Measurements from ENCODE around the gene SLC7A8. TPM values are rescaled to one million over a fixed set of nuclear protein-coding genes. Genes with fewer than 3 reads are reported as not detected.

Gene SLC7A8
- total RNA-seq, 2 donors from 2014 or later = 18.4 to 28.0 TPM

DNA sequence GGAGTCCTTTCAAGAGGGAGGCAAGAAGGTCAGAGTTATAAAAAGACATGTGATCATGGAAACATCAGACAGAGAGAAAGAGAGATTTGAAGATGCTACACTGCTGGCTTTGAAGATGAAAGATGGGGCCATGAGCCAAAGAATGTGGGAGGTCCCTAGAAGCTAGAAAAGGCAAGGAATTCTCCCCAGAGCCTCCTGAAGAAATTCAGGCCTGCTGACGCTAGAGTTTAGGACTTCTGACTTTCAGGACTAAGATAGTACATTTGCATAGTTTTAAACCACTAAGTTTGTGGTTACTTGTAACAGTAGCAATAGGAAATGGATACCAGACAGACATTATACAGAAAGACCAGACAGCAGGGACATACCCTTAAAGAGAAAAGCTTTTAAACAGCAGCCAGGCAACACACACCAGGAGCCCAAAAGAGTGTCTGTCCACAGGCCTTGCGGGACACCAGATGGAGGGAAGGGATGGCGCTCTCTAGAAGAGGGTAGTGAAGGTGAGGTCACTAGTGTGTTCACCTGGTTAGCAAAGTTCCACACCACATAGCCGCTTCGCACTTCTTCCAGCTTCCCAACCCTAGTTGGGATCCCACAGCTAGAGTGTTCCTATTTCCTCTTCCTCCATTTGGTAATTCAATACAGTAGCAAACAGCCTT, 34.7 kb downstream of the SLC7A8 start:
- ATAC-seq (ENCODE audit: insufficient number of reproducible peaks, low FRiP score, low read depth) (no peak), DNase-seq (ENCODE audit: low spot score) (no peak)
- Histone ChIP-seq H3K27me3 (replicated peaks; ENCODE audit: insufficient read depth) (no peaks in the 10 kb centered on the region), H3K4me3 (no peak overlapping the region), H3K27ac (peak overlapping the region in 1 of 2 donors; percentile 23), H3K36me3 (no peaks in the 10 kb centered on the region), H3K9me3 (no peaks in the 10 kb centered on the region), H3K4me1 (ENCODE audit: control insufficient read depth in 1 of 2, low read depth in 2 of 2) (peaks cover 17 to 45% of the 10 kb centered on the region in 2 donors)
- no peak for TF ChIP-seq CTCF (IDR thresholded peaks at IDR 0.05)

DNA sequence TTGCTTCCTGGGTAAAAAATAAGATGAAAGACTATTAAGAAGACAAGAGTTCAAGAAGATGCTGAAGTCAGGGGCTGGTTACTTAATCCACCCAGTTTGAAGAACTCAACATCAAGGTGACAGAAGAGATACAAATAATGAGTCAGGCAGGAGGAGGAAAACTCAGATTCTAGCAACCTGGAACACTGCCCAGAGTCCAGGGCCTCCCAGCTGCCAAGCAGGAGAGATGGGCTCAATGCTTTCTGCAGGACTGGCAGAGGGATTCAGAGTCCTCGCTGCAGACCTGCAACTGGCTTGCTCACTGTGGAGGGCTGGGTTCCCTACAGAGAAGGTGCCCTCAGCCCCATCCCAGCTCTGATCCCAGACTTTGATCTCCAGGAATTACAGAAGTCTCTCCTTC, 35.8 kb downstream of the SLC7A8 start:
- DNase-seq (ENCODE audit: low spot score) (no peak), ATAC-seq (ENCODE audit: insufficient number of reproducible peaks, low FRiP score, low read depth) (no peak)
- Histone ChIP-seq H3K27ac (peak overlapping the region in 1 of 2 donors; percentile 30), H3K4me3 (no peak overlapping the region), H3K4me1 (ENCODE audit: control insufficient read depth in 1 of 2, low read depth in 2 of 2) (peaks cover 22 to 45% of the 10 kb centered on the region in 2 donors), H3K36me3 (no peaks in the 10 kb centered on the region), H3K27me3 (replicated peaks; ENCODE audit: insufficient read depth) (no peaks in the 10 kb centered on the region), H3K9me3 (no peaks in the 10 kb centered on the region)
- TF ChIP-seq CTCF (IDR thresholded peaks at IDR 0.05) = no peak

GRCh38 chr14:23146980-23147379, 36.5 kb downstream of the SLC7A8 start:
- ATAC-seq (ENCODE audit: insufficient number of reproducible peaks, low FRiP score, low read depth) = no peak
- H3K4me1 ChIP-seq (ENCODE audit: control insufficient read depth in 1 of 2, low read depth in 2 of 2) = peaks cover 21 to 45% of the 10 kb centered on the region in 2 donors

DNA sequence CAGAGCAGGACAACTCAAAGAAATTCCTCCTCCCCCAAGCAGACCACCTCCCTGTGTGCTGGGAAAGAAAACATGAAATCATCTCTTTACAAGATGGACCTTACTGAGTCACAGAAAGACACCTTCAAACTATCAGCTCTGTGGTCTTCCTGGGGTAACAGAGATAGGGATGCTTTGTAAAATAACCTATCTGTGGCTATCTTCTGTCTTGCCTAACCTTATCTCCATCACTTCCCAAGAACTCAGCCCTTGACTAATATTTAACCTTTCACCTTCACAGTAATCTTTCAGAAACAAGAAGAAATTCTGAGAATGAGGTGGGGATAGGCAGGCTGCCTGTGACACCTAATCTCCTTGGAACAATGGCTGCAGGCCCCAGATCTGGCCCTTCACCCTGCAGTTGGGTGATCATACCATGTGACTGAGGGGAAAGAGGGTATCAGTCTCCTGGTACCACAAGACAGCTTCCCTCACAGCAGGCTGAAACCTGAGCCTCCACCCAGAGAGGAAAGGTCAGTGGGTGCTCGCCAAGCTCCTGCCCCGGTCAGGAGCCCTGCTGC, 37.0 kb downstream of the SLC7A8 start:
- no peaks in the 10 kb centered on the region for H3K36me3 ChIP-seq
- H3K27me3 ChIP-seq (replicated peaks; ENCODE audit: insufficient read depth) = no peaks in the 10 kb centered on the region
- no peak for ATAC-seq (ENCODE audit: insufficient number of reproducible peaks, low FRiP score, low read depth)
- no peaks in the 10 kb centered on the region for H3K9me3 ChIP-seq
- H3K27ac ChIP-seq = peak overlapping the region in 1 of 2 donors; percentile 39
- H3K4me1 ChIP-seq (ENCODE audit: control insufficient read depth in 1 of 2, low read depth in 2 of 2) = peaks cover 19 to 45% of the 10 kb centered on the region in 2 donors
- H3K4me3 ChIP-seq = no peak overlapping the region
- DNase-seq (ENCODE audit: low spot score) = no peak
- no peak for TF ChIP-seq CTCF (IDR thresholded peaks at IDR 0.05)

More at GRCh38 chr14:23146980-23147379, 36.5 kb downstream of the SLC7A8 start:
- DNase-seq (ENCODE audit: low spot score) = no peak
- Histone ChIP-seq H3K27ac (peak overlapping the region in 1 of 2 donors; percentile 30), H3K4me3 (no peak overlapping the region), H3K36me3 (no peaks in the 10 kb centered on the region), H3K9me3 (no peaks in the 10 kb centered on the region), H3K27me3 (replicated peaks; ENCODE audit: insufficient read depth) (no peaks in the 10 kb centered on the region)
- no peak for TF ChIP-seq CTCF (IDR thresholded peaks at IDR 0.05)

- Histone ChIP-seq H3K36me3 (no peaks in the 10 kb centered on the region), H3K4me3 (no peak overlapping the region), H3K27ac (peak overlapping the region; percentile 19 to 39), H3K4me1 (ENCODE audit: control insufficient read depth in 1 of 2, low read depth in 2 of 2) (peaks cover 19 to 44% of the 10 kb centered on the region in 2 donors), H3K9me3 (no peaks in the 10 kb centered on the region), H3K27me3 (replicated peaks; ENCODE audit: insufficient read depth) (no peaks in the 10 kb centered on the region)
- DNase-seq (ENCODE audit: low spot score) (no peak), ATAC-seq (ENCODE audit: insufficient number of reproducible peaks, low FRiP score, low read depth) (no peak)
- no peak for TF ChIP-seq CTCF (IDR thresholded peaks at IDR 0.05)
Measured at GRCh38 chr14:23145794-23146350, 37.6 kb downstream of the SLC7A8 start.

Data from thoracic aorta (tissue), 2 donors.